HG02885 (cell line): ENCODE measurements around the gene SPIRE2.
"Not testable (repeated sequence)": the region's sequence is repeated elsewhere in the genome, so short reads cannot be mapped to it uniquely, and the experiment has no call there.

Experiments used
- ATAC-seq: cut with Tn5 transposase; IDR thresholded peaks from one replicate; pipeline ENCODE4 v1.9.1; 2021; ENCODE audit warnings: mild to moderate bottlenecking; ENCODE audit not compliant: unreplicated experiment, poor library complexity

SPIRE2 gene

GRCh38 chr16:89806589-89807193 lies 21.6 kb upstream of the SPIRE2 start:
- ATAC-seq, result not testable (repeated sequence)

- ATAC-seq, result no peak
Observed at GRCh38 chr16:89808475-89808874, 19.8 kb upstream of the SPIRE2 start.

- no peak for ATAC-seq
Observed at GRCh38 chr16:89811321-89811720, 17.0 kb upstream of the SPIRE2 start.

DNA sequence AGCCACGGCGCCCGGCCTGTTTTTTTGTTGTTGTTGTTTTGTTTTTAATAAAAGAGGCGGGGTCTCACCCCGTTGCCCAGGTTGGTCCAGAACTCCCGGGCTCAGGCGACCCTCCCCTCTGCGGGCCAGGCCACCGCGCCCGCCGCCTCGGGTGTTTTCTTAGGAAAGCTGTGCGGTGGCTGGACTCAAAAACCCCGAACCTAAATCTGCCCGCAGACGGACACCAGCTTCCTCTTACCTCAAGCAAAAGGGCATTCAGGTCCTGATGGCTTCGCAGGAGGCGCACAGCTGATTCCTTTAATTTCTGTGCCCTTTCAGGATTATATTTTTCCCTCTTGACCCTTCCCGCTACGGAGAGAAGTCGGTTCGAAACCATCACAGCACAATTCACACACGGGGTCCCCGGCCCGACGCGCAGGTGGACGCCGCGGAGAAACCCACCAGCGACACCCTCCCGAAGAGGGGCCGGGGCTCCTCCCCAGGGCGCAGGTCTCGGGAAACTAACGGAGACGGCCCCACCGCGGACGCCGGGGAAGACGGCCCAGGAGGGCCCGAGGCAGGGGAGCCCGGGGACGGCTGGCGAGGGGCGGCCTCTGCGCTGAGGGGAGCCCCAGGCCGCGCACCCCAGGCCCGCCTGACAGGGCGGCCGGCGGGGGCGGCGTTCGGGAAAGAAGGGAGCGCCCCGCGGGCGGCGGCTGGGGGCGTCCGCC lies 12.5 kb upstream of the SPIRE2 start:
- ATAC-seq, result peak; percentile 41

DNA sequence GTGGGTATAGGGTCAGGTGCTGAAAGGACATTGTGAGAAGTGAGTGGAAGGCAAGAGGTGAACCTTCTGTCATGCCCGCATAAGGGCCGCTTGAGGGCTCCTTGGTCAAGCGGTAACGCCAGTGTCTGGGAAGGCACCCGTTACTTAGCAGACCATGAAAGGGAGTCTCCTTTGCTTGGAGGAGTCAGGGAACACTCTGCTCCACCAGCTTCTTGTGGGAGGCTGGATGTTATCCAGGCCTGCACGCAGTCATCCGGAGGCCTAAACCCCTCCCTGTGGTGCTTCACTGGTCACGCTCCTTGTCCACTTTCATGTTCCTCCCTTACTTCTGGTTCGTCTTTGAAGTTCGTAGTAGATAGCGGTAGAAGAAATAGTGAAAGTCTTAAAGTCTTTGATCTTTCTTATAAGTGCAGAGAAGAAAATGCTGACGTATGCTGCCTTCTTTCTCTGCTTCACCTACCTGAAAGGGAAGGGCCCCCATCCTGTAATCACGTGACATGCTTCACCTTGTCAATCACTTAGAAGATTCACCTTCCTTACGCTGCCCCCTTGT lies 9.3 kb upstream of the SPIRE2 start:
- not testable (repeated sequence) for ATAC-seq

DNA sequence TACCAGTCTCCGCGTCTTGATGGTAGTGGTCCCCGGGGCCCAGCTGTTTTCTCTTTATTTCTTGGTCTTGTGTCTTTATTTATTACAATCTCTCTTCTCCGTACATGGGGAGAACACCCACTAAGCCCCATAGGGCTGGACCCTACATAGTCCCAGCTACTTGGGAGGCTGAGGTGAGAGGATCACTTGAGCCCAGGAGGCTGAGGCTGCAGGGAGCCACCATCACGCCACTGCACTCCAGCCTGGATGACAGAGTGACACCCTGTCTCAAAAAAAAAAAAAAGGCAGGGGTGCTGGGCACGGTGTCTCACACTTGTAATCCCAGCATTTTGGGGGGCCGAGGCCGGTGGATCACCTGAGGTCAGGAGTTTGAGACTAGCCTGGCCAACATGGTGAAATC lies 8.8 kb upstream of the SPIRE2 start:
- not testable (repeated sequence) for ATAC-seq

GRCh38 chr16:89821438-89822187 lies 6.7 kb upstream of the SPIRE2 start:
- ATAC-seq, result no peak

DNA sequence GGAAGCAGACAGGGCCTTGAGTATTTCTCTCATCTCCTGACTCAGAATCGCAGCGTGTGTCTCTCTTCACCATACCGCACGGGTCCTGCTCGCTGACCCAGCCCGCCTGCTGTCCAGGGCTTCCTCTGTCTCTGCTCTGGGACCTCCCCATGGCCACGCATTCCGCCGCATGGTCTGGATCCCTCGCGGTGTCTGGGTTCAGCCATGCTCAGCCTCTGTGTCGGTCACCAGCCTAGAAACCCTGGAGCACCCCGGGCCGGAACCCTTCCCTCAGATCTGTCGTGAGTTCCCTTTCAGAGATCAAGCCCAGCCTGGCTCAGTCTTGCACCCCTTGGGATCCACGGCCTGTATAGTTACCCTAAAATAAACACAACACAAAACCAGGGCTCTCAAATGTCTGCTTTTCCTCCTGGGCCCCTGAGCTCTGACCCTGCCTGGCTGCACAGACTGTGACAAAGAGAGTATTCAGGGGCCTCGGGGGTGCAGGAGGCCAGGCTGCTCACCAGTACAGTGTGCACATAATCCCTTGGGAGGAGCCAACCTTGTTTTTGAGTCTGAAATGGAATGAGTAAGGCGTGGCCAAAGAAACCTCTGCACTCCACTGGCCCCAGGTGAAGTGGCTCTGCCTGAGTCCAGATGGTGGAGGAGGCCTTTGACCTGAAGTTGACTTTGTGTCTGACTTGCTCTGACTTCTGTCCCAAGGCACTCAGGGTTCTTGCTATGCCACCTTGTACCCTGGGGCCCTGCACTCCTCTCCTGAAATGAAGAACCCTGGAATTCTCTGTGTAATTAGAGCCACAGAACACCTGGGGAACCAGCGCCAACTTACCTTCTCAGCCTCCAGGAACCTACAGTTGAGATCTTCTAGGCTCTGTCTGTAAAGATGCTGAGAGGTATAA lies 5.8 kb upstream of the SPIRE2 start:
- ATAC-seq, result no peak

- no peak for ATAC-seq
Observed at GRCh38 chr16:89823087-89823823, 5.0 kb upstream of the SPIRE2 start.

DNA sequence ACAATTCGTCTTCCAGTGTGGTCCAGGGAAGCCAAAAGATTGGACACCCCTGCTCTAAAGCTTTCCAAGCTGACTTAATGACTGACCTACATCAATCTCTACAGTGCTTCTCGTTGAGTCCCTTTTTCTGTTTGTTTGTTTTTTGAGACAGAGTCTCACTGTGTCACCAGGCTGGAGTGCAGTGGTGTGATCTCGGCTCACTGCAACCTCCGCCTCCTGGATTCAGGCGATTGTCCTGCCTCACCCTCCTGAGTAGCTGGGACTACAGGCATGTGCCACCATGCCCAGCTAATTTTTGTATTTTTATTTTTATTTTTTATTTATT lies 4.5 kb upstream of the SPIRE2 start:
- not testable (repeated sequence) for ATAC-seq

- ATAC-seq, result no peak
Observed at GRCh38 chr16:89826531-89827382, 1.5 kb upstream of the SPIRE2 start.

DNA sequence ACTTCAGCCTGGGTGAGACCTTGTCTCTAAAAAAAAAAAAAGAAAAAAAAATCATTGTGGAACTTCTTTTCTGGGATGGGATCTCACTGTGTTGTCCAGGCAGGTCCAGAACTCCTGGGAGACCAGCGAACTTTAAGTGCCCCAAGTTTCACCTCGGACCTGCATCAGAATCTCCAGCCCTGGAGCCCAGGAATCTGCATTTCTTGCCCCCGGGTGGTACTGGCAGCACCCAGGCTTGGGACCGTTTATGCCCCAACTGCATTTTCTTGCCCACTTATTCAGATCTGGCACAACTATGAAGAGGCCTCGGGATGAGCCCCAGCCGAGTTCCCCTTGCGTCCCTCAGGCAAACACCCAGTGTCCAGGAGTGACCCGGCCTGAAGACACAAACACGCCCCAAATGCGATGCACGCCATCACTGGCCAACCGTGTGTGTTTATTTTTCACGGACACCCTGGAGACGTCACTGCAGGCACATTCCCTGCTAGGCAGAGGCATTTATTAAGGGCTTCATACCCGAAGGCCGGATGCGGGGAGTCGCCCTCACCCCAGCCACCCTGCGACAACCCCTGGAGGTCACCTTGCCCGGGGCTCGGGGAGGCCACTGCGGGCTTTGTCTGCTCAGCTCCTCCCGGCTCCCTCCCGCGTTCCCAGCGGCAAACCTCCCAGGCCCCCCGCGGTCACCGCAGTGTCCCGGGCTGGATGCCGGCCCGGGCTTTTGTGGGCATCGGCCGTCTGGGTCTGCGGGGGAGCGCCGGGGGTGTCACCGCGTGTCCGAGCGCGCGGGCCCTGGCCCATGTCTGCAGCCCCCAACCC lies 684 bp upstream of the SPIRE2 start:
- ATAC-seq, result no peak

DNA sequence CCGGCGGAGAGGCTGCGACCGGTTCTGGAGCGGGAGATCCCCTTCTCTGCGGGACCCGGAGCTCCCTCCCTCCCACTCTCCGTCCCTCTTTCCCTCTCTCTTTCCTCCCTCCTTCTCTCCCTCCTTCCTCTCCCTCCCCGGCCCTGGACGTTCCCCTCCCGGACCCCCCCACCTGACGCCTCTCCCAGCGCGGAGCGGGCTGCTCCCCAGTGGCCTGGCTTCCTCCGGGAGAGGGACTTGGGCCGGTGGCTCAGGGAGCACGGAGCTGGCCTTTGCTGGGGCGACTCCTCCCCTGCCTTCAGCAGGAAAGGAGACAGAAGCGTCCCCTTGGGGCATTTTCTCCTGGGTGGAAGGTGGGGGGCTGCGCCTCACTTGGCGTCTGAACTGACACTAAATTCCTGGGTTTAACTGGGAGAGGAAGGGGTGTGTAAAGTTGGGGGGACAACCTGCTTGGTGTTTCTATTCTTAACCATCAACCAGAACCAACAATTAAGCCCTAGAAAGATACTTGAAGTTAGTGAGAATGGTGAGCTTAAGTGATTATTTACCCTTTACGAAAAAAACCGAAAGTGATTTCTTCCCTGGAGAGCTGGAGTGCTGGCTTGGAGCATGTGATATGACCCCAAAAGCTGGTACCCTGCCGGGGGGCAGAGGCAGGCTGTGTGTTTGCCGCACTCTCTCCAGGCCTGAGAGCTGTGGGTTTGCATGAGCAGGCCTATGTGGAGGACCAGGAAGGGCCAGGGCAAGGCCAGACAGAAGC lies 775 bp downstream of the SPIRE2 start:
- ATAC-seq, result no peak

- no peak for ATAC-seq
Observed at GRCh38 chr16:89829630-89830437, 1.6 kb downstream of the SPIRE2 start.

GRCh38 chr16:89831810-89832328 lies 3.6 kb downstream of the SPIRE2 start:
- ATAC-seq, result no peak
